Neural cell (in vitro differentiated cells): ENCODE results near the gene LIPC. TPM values are rescaled to one million over a fixed set of nuclear protein-coding genes. Genes with fewer than 3 reads are reported as not detected.

Experiments used
- H2AFZ ChIP-seq: fragments of 200-600, 300-800 bp; sonication (generic), shearing (Covaris generic); 2 replicates; pipeline ENCODE4 v1.6.0; 2014; ENCODE audit warnings: low read depth, mild to moderate bottlenecking, antibody characterized with exemption, low read length, moderate library complexity
- H3F3A ChIP-seq: fragments of 200-600 bp; shearing (Covaris generic); 2 replicates; pipeline ENCODE4 v1.6.1; 2016; ENCODE audit warnings: mild to moderate bottlenecking, moderate library complexity, mixed read lengths, antibody characterized with exemption, low read length; ENCODE audit not compliant: insufficient read depth, poor library complexity, severe bottlenecking
- H3K27ac ChIP-seq: fragments of 200-600, 300-800 bp; sonication (generic), shearing (Covaris generic); 2 replicates; pipeline ENCODE4 v1.5.1; 2014; ENCODE audit warnings: mild to moderate bottlenecking, low read length, moderate library complexity
- H3K27me3 ChIP-seq: fragments of 300-800, 200-600 bp; sonication (generic), shearing (Covaris generic); 2 replicates; pipeline ENCODE4 v1.6.0; 2014; ENCODE audit warnings: mild to moderate bottlenecking, low read depth, low read length, moderate library complexity; ENCODE audit not compliant: insufficient read depth
- H3K36me3 ChIP-seq: fragments of 300-800, 200-600 bp; sonication (generic), shearing (Covaris generic); 2 replicates; pipeline ENCODE4 v1.5.1; 2014; ENCODE audit warnings: mild to moderate bottlenecking, antibody characterized with exemption, low read length, moderate library complexity; ENCODE audit not compliant: insufficient read depth
- H3K4me2 ChIP-seq: fragments of 300-800, 200-600 bp; sonication (generic), shearing (Covaris generic); 2 replicates; pipeline ENCODE4 v1.6.0; 2014; ENCODE audit warnings: mild to moderate bottlenecking, low read length
- H3K4me3 ChIP-seq: fragments of 300-800, 200-600 bp; sonication (generic), shearing (Covaris generic); 2 replicates; pipeline ENCODE4 v1.5.1; 2014; ENCODE audit warnings: mild to moderate bottlenecking, low read length, moderate library complexity
- H3K79me2 ChIP-seq: fragments of 200-600 bp; shearing (Covaris generic); replicated peaks from 2 replicates; pipeline ENCODE4 v1.6.0; 2014; ENCODE audit warnings: mild to moderate bottlenecking, low read length, moderate library complexity; ENCODE audit not compliant: insufficient read depth
- H3K9ac ChIP-seq: fragments of 300-800, 200-600 bp; sonication (generic), shearing (Covaris generic); 2 replicates; pipeline ENCODE4 v1.6.1; 2016; ENCODE audit warnings: mild to moderate bottlenecking, low read length, mixed read lengths
- H3K9me2 ChIP-seq: fragments of 200-600 bp; shearing (Covaris generic); 2 replicates; pipeline ENCODE4 v1.6.1; 2016; ENCODE audit warnings: mild to moderate bottlenecking, low read length, mixed read lengths; ENCODE audit not compliant: insufficient read depth
- H3K9me3 ChIP-seq: fragments of 200-600, 300-800 bp; sonication (generic), shearing (Covaris generic); 2 replicates; pipeline ENCODE4 v1.6.1; 2016; ENCODE audit warnings: mild to moderate bottlenecking, mixed run types, low read length, moderate library complexity, mixed read lengths
- H4K20me1 ChIP-seq: fragments of 200-600 bp; shearing (Covaris generic); 2 replicates; pipeline ENCODE4 v1.6.1; 2016; ENCODE audit warnings: mild to moderate bottlenecking, mixed run types; ENCODE audit not compliant: insufficient read depth
- EP300 ChIP-seq: fragments of 450-650 bp; conservative IDR thresholded peaks from 2 replicates; pipeline ENCODE4 v1.6.1; 2014; ENCODE audit warnings: antibody characterized with exemption, mild to moderate bottlenecking, moderate library complexity; ENCODE audit not compliant: poor library complexity, severe bottlenecking
- EZH2 ChIP-seq: fragments of 200-600, 300-800 bp; shearing (Covaris generic), sonication (generic); IDR thresholded peaks from 2 replicates; pipeline ENCODE4 v1.6.1; 2014; ENCODE audit warnings: antibody characterized with exemption, low read length, borderline replicate concordance, mild to moderate bottlenecking; ENCODE audit not compliant: insufficient read depth, poor library complexity, severe bottlenecking
- MXI1 ChIP-seq: fragments of 450-650 bp; conservative IDR thresholded peaks from 2 replicates; pipeline ENCODE4 v1.6.1; 2014; ENCODE audit warnings: antibody characterized with exemption, mild to moderate bottlenecking; ENCODE audit not compliant: poor library complexity, severe bottlenecking
- POLR2AphosphoS5 ChIP-seq: IDR thresholded peaks from 2 replicates; pipeline ENCODE4 v1.6.1; 2012
- RAD21 ChIP-seq: fragments of 450-650 bp; conservative IDR thresholded peaks from 2 replicates; pipeline ENCODE4 v1.6.1; 2014; ENCODE audit warnings: antibody characterized with exemption, mild to moderate bottlenecking, moderate library complexity
- REST ChIP-seq: IDR thresholded peaks from 2 replicates; pipeline ENCODE4 v1.6.1; 2012; ENCODE audit warnings: borderline replicate concordance
- SMC3 ChIP-seq: fragments of 450-650 bp; conservative IDR thresholded peaks from 2 replicates; pipeline ENCODE4 v1.6.1; 2014; ENCODE audit warnings: antibody characterized with exemption, mild to moderate bottlenecking, moderate library complexity; ENCODE audit not compliant: poor library complexity
- TAF1 ChIP-seq: IDR thresholded peaks from 2 replicates; pipeline ENCODE4 v1.6.1; 2012; ENCODE audit warnings: low read depth
- polyA plus RNA-seq: library from polyadenylated mRNA; depleted of rRNA; stranded (reverse); fragments of >200 nt; gene quantifications from 2 replicates; pipeline ENCODE4 v1.2.3, GENCODE V29; 2014
- small RNA-seq, 3 experiments: library from RNA; depleted of rRNA; stranded (forward); fragments of <200 nt; gene quantifications; one replicate each; pipeline ENCODE3, GENCODE V24; 2012
- TF ChIP-seq, protein P1 (sequence below): fragments of 450-650 bp; IDR thresholded peaks from 2 replicates; pipeline ENCODE4 v1.5.1; 2014; ENCODE audit warnings: antibody characterized with exemption, mild to moderate bottlenecking, moderate library complexity; ENCODE audit not compliant: poor library complexity, severe bottlenecking

Gene LIPC
- polyA plus RNA-seq, 1 donor from 2014 or later, result not detected

GRCh38 chr15:58611731-58612676 lies 180.2 kb downstream of the LIPC start:
- no peak overlapping the region for H3K27ac ChIP-seq
- no peak for TF ChIP-seq SMC3

GRCh38 chr15:58616171-58616570 lies 184.4 kb downstream of the LIPC start:
- Histone ChIP-seq H3K79me2 (peaks cover 2% of the 10 kb centered on the region), H3K9ac (no peak overlapping the region), H3K36me3 (peaks cover 3% of the 10 kb centered on the region), H3K9me2 (no peaks in the 10 kb centered on the region), H3K27me3 (no peaks in the 10 kb centered on the region), H3F3A (no peaks in the 10 kb centered on the region), H3K4me3 (no peak overlapping the region), H2AFZ (no peak overlapping the region), H3K9me3 (peaks cover 7% of the 10 kb centered on the region), H3K27ac (no peak overlapping the region), H3K4me2 (no peak overlapping the region), H4K20me1 (no peaks in the 10 kb centered on the region)
- no peak for TF ChIP-seq REST
- no peak for TF ChIP-seq MXI1
- TF ChIP-seq EZH2, result no peak
- no peak for TF ChIP-seq POLR2AphosphoS5
- TF ChIP-seq, protein P1, sequence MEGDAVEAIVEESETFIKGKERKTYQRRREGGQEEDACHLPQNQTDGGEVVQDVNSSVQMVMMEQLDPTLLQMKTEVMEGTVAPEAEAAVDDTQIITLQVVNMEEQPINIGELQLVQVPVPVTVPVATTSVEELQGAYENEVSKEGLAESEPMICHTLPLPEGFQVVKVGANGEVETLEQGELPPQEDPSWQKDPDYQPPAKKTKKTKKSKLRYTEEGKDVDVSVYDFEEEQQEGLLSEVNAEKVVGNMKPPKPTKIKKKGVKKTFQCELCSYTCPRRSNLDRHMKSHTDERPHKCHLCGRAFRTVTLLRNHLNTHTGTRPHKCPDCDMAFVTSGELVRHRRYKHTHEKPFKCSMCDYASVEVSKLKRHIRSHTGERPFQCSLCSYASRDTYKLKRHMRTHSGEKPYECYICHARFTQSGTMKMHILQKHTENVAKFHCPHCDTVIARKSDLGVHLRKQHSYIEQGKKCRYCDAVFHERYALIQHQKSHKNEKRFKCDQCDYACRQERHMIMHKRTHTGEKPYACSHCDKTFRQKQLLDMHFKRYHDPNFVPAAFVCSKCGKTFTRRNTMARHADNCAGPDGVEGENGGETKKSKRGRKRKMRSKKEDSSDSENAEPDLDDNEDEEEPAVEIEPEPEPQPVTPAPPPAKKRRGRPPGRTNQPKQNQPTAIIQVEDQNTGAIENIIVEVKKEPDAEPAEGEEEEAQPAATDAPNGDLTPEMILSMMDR, result no peak
- no peak for TF ChIP-seq TAF1
- TF ChIP-seq EP300, result no peak
- no peak for TF ChIP-seq RAD21
- TF ChIP-seq SMC3, result no peak

More at GRCh38 chr15:58611731-58612676, 180.2 kb downstream of the LIPC start:
- no peak overlapping the region for H2AFZ ChIP-seq
- no peaks in the 10 kb centered on the region for H4K20me1 ChIP-seq
- no peaks in the 10 kb centered on the region for H3K9me2 ChIP-seq
- no peak overlapping the region for H3K9ac ChIP-seq
- H3K4me3 ChIP-seq, result no peak overlapping the region
- no peaks in the 10 kb centered on the region for H3K27me3 ChIP-seq
- peaks cover 7% of the 10 kb centered on the region for H3K9me3 ChIP-seq
- no peak overlapping the region for H3K4me2 ChIP-seq
- H3K36me3 ChIP-seq, result peaks cover 8% of the 10 kb centered on the region
- no peaks in the 10 kb centered on the region for H3F3A ChIP-seq
- H3K79me2 ChIP-seq, result peaks cover 2% of the 10 kb centered on the region

Small RNAs within 50 kb of the gene (small RNA-seq; reads per million reads assigned to genes)
- 0 reads per million in 3 experiments for gene AC084781.2
